ENCODE data around the gene EBF3.
A peak's percentile ranks its signal among the peaks of the same experiment; 100 is the strongest.

EBF3 gene

DNA sequence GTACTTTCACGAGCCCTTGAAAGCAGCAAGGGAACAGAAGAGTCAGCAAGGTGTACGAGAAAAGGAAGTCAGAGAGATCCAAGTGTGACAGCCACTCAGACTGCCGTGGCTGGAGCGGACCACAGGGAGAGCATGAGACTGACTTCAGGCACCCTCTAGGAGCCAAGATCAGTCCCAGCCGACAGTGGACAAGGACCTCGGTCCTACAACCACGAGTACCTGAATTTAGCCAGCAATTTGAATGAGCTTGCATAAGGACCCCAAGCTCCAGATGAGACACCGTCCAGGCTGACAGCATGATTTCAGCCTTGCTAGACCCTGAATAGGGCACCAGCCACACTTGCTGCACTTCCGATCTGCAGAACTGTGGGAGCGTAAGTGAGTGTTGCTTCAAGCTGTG, 13.7 kb upstream of the EBF3 start:
- intact Hi-C loops (cut with DNase I; ENCODE audit: low total_unique reads) = loop anchor here (10.0 kb wide), 1 partner anchor 157 kb away; the partner anchor contains the start of gene GLRX3
- TF ChIP-seq, protein P1, sequence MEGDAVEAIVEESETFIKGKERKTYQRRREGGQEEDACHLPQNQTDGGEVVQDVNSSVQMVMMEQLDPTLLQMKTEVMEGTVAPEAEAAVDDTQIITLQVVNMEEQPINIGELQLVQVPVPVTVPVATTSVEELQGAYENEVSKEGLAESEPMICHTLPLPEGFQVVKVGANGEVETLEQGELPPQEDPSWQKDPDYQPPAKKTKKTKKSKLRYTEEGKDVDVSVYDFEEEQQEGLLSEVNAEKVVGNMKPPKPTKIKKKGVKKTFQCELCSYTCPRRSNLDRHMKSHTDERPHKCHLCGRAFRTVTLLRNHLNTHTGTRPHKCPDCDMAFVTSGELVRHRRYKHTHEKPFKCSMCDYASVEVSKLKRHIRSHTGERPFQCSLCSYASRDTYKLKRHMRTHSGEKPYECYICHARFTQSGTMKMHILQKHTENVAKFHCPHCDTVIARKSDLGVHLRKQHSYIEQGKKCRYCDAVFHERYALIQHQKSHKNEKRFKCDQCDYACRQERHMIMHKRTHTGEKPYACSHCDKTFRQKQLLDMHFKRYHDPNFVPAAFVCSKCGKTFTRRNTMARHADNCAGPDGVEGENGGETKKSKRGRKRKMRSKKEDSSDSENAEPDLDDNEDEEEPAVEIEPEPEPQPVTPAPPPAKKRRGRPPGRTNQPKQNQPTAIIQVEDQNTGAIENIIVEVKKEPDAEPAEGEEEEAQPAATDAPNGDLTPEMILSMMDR (IDR thresholded peaks at IDR 0.05) = no peak
- H3K27ac ChIP-seq = no peak overlapping the region
- peaks cover 0 to 4% (median 0%) of the 10 kb centered on the region in 4 donors for H3K4me1 ChIP-seq
- H3K9me3 ChIP-seq = peaks cover 0 to 11% (median 0%) of the 10 kb centered on the region in 3 donors
- peaks cover 0 to 59% of the 10 kb centered on the region in 2 donors for H3K27me3 ChIP-seq
- no peak overlapping the region for H3K4me3 ChIP-seq
- H3K36me3 ChIP-seq = no peaks in the 10 kb centered on the region
- peak in 1 of 2 donors; percentile 55 for DNase-seq

DNA sequence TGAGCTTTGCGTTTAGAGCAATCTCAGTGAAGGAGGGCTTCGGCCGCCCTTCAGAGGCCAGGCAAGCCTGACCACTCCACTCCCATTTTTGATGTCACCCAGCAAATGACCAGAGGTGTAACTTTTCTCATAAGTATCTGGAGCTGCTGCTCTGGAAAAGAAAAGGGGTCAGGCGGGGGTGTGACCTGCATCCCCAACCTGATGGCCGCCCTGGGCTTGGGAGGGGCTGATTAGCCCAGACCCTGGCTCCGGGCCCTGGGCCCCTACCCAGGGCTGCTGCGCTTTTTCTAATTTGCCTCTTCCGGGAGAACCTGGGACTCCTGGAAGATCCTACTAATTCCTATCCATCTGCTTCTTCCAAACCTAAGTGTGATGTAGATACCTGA, 9.6 kb upstream of the EBF3 start:
- H3K4me1 ChIP-seq = peaks cover 0 to 44% (median 33%) of the 10 kb centered on the region in 4 donors
- TF ChIP-seq, protein P1 (IDR thresholded peaks at IDR 0.05) = no peak
- no peak overlapping the region for H3K27ac ChIP-seq
- H3K36me3 ChIP-seq = no peaks in the 10 kb centered on the region
- DNase-seq = no peak
- peaks cover 0 to 90% of the 10 kb centered on the region in 2 donors for H3K27me3 ChIP-seq
- no peak overlapping the region for H3K4me3 ChIP-seq
- intact Hi-C loops (cut with DNase I; ENCODE audit: low total_unique reads) = loop anchor here (5.0 to 10.0 kb wide), 2 partner anchors 161 to 941 kb away; partner anchors contain the start of gene GLRX3
- no peaks in the 10 kb centered on the region for H3K9me3 ChIP-seq

DNA sequence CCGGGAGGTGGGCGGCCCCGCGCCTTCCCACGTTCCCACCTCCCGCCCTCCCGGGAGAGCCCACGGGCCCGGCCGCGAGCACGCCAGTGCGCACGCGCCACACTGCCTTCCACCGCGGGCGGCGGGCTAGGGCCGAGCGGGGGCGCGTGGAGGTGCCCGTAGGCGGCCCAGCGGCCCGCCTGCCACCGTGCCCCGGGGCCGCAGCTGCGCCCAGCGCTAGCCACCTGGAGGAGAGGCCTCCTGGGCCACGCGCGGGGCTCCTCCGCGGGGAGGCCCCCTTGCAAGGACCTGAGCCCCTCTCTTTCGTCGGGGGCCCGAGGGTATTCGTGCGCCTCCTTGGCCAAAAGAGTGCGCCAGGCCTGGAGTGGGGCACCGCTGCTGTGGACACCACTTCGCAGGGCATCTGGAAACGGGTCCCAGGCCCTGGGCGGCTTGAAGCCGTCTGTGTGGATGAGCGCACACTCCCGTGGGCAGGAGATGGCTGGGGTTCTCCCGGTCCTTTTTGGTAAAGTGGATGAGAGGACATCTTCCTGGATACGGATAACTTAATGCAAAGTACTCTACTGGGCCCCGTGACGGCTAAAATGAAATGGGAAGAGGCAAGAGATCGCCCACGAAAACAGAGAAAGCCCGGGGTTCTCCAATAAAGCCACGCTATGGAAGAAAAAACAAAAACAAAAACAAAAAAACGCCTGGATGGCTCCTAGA, 9.0 kb upstream of the EBF3 start:
- peak in 1 of 2 donors; percentile 58 for DNase-seq

DNA sequence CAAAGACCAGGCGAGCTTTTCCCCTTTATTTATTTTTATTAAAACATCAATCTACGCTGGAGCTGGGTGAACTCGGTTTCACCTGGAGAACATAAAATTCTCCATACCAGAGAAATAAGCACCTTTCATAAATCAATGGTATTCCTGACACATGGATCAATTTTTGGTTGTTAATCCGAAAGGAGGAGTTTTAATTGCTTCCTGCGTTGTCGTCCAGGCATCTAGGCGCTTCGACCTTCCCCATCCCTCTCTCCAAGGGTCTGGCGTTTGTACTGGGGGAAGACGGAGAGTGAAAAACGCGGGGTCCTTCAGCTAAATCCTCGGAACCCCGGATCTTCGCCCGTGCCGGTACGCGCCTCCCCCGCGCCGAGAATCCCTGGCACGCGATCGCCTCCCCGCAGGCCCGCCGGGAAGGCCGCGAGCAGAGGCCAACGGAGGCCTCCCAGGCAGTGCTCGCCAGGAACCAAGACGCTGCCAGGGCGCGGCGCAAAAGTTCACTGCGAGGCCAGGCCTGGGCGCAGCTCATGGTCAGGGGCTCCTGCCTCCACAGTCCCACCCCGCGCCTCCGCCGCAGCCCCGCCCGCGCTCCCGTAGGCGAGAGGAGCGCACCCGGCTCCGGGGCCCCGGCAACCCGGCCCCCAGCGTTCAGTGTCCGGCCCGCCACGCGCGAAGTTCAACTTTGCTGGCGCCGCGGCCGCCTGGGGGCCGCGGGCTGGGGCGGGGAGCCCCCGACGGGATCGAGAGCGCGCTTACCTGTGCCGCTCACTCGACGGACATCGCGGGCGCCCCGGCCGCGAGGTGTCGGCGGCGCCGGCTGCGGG, 8.3 kb upstream of the EBF3 start:
- DNase-seq = peak in 1 of 2 donors; percentile 60
- no peak overlapping the region for H3K27ac ChIP-seq
- no peaks in the 10 kb centered on the region for H3K36me3 ChIP-seq
- intact Hi-C loops (cut with DNase I; ENCODE audit: low total_unique reads) = loop anchor here (5.0 to 10.0 kb wide), 2 partner anchors 162 to 940 kb away; partner anchors contain the start of gene GLRX3
- H3K4me1 ChIP-seq = peaks cover 0 to 50% (median 33%) of the 10 kb centered on the region in 4 donors
- peaks cover 0 to 90% of the 10 kb centered on the region in 2 donors for H3K27me3 ChIP-seq
- TF ChIP-seq, protein P1 (IDR thresholded peaks at IDR 0.05) = no peak
- H3K9me3 ChIP-seq = no peaks in the 10 kb centered on the region
- H3K4me3 ChIP-seq = peak overlapping the region in 1 of 2 donors; percentile 30

More for the DNA sequence above, 9.0 kb upstream of the EBF3 start:
- Histone ChIP-seq H3K36me3 (no peaks in the 10 kb centered on the region), H3K4me1 (peaks cover 0 to 45% (median 33%) of the 10 kb centered on the region in 4 donors), H3K27me3 (peaks cover 0 to 90% of the 10 kb centered on the region in 2 donors), H3K27ac (no peak overlapping the region), H3K9me3 (no peaks in the 10 kb centered on the region), H3K4me3 (no peak overlapping the region)
- intact Hi-C loops (cut with DNase I; ENCODE audit: low total_unique reads) = loop anchor here (5.0 to 10.0 kb wide), 2 partner anchors 162 to 941 kb away; partner anchors contain the start of gene GLRX3
- TF ChIP-seq, protein P1 (IDR thresholded peaks at IDR 0.05) = no peak

DNA sequence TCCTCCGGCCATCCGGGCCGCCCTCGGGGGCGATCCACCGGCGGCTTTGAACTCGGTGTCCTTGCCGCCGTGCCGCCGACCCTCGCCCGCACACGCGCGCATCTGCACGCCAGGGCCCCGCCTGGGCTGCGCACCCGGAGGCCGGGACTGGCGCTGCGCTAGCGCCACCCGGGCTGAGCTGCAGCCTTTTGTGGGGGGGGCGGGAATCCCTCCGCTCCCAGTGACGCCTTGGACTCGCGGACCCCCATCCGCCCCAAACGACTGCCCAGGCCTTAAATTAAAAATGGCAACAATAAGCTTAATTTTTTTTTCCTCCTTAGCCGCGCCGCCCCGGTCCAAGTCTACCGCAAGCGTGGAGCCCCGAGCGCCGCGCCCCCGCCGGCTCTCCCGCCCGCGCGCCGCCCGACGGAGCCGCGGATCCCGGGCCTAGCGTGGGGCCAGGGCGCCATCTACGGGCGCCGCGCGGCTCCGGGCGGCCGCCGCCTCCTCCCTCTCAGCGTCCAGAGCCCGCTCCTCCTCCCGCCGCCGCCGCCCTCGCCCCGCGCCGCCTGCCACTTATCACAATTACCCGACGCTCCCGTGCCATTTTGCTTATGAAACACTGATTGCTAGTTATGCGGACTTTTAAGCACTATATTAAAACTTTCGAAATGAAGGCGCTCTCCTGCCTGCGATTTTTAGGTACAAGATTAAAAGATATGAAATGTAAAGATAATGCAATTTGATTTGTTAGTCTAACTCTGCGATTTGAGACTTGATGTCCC, 7.5 kb upstream of the EBF3 start:
- Histone ChIP-seq H3K36me3 (no peaks in the 10 kb centered on the region), H3K9me3 (no peaks in the 10 kb centered on the region), H3K27ac (no peak overlapping the region), H3K4me3 (peak overlapping the region; percentile 27 to 42), H3K27me3 (peaks cover 0 to 94% of the 10 kb centered on the region in 2 donors), H3K4me1 (peaks cover 0 to 55% (median 33%) of the 10 kb centered on the region in 4 donors)
- TF ChIP-seq, protein P1 (IDR thresholded peaks at IDR 0.05) = peak; percentile 43 to 59
- intact Hi-C loops (cut with DNase I; ENCODE audit: low total_unique reads) = loop anchor here (5.0 to 10.0 kb wide), 2 partner anchors 163 to 939 kb away; partner anchors contain the start of gene GLRX3
- peak; percentile 55 to 69 for DNase-seq

Data from tibial artery (tissue), 4 donors.